K562 (cell line): ENCODE results near the gene APOL3. TPM values are rescaled to one million over a fixed set of nuclear protein-coding genes. Genes with fewer than 3 reads are reported as not detected.
A peak's percentile ranks its signal among the peaks of the same experiment; 100 is the strongest.

ENCODE experiments used
- ADNP ChIP-seq: fragments of 200-800 bp; sonication (Bioruptor generic); IDR thresholded peaks from 2 replicates; pipeline ENCODE4 v1.6.1; 2016; ENCODE audit warnings: missing genetic modification characterization, missing compliant biosample characterization
- ARID3A ChIP-seq: IDR thresholded peaks from 2 replicates; pipeline ENCODE4 v1.6.1; 2012; ENCODE audit warnings: low read depth, low read length, improper control_type of control experiment, borderline replicate concordance
- ATF1 ChIP-seq, 2 experiments: fragments of 450-650 bp in 1 of 2; IDR thresholded peaks; 2 replicates each; pipeline ENCODE4 v1.6.1; 2016; ENCODE audit warnings: missing compliant biosample characterization in 1 of 2, missing genetic modification characterization in 1 of 2
- CLOCK ChIP-seq: fragments of 250-450 bp; sonication (Bioruptor Pico); IDR thresholded peaks from 2 replicates; pipeline ENCODE4 v1.4.0; 2020; ENCODE audit warnings: mild to moderate bottlenecking, moderate library complexity, borderline replicate concordance
- ESRRB ChIP-seq: fragments of 250-450 bp; sonication (Bioruptor Pico); IDR thresholded peaks from 2 replicates; pipeline ENCODE4 v1.5.0; 2020; ENCODE audit warnings: mild to moderate bottlenecking, moderate library complexity, borderline replicate concordance
- FOSL1 ChIP-seq: fragments of 200-800 bp; sonication (Bioruptor generic); conservative IDR thresholded peaks from 2 replicates; pipeline ENCODE4 v1.6.1; 2016; ENCODE audit warnings: missing genetic modification characterization, missing compliant biosample characterization
- HLTF ChIP-seq: fragments of 450-650 bp; IDR thresholded peaks from 2 replicates; pipeline ENCODE4 v1.6.1; 2016
- ILF3 ChIP-seq: fragments of 450-650 bp; IDR thresholded peaks from 2 replicates; pipeline ENCODE4 v1.6.1; 2018; ENCODE audit warnings: antibody characterized with exemption, mild to moderate bottlenecking, moderate library complexity, borderline replicate concordance
- KDM4B ChIP-seq, 2 experiments: fragments of 450-650 bp in 1 of 2; sonication (generic) in 1 of 2; IDR thresholded peaks; 2 replicates each; pipeline ENCODE4 v1.6.1; 2016 to 2017; ENCODE audit warnings: borderline replicate concordance in 2 of 2, antibody characterized with exemption in 1 of 2, low read depth in 1 of 2, mild to moderate bottlenecking in 1 of 2
- MAFG ChIP-seq: fragments of 450-650 bp; conservative IDR thresholded peaks from 2 replicates; pipeline ENCODE4 v1.6.1; 2016; ENCODE audit warnings: missing genetic modification characterization, missing compliant biosample characterization
- NCOA4 ChIP-seq: fragments of 450-650 bp; IDR thresholded peaks from 2 replicates; pipeline ENCODE4 v1.6.1; 2018; ENCODE audit warnings: mild to moderate bottlenecking; ENCODE audit not compliant: partially characterized antibody
- PHB ChIP-seq: fragments of 250-450 bp; sonication (Bioruptor Pico); IDR thresholded peaks from 2 replicates; pipeline ENCODE4 v1.5.0; 2021
- SIRT6 ChIP-seq: IDR thresholded peaks from one replicate; pipeline ENCODE4 v1.6.1; 2012; ENCODE audit warnings: low read depth, mild to moderate bottlenecking, control low read depth, inconsistent platforms, low read length, moderate library complexity
- SMAD1 ChIP-seq: fragments of 150-350 bp; IDR thresholded peaks from 2 replicates; pipeline ENCODE4 v1.6.1; 2014; ENCODE audit warnings: low read length, low read depth; ENCODE audit not compliant: partially characterized antibody
- SNRNP70 ChIP-seq: fragments of 200-400 bp; formaldehyde crosslinking; optimal IDR thresholded peaks from 2 replicates; pipeline ENCODE3; 2017; ENCODE audit warnings: low read depth, low read length
- ZBTB49 ChIP-seq: sonication (generic); formaldehyde crosslinking; IDR thresholded peaks from 2 replicates; pipeline ENCODE4 v1.8.0; 2022; ENCODE audit warnings: missing genetic modification reagents, mild to moderate bottlenecking, borderline replicate concordance
- ZNF146 ChIP-seq: IDR thresholded peaks from one replicate; pipeline ENCODE4 v1.6.1; 2018; ENCODE audit warnings: missing compliant biosample characterization; ENCODE audit not compliant: unreplicated experiment
- ZNF174 ChIP-seq: fragments of 250-450 bp; sonication (Bioruptor Pico); IDR thresholded peaks from 2 replicates; pipeline ENCODE4 v1.4.0; 2020; ENCODE audit warnings: mild to moderate bottlenecking
- ZNF239 ChIP-seq: fragments of 250-450 bp; sonication (Bioruptor Pico); IDR thresholded peaks from 2 replicates; pipeline ENCODE4 v1.4.0; 2020; ENCODE audit warnings: mild to moderate bottlenecking
- ZNF282 ChIP-seq: sonication (generic); formaldehyde crosslinking; IDR thresholded peaks from 2 replicates; pipeline ENCODE4 v1.8.1; 2023; ENCODE audit warnings: missing genetic modification reagents
- ZNF655 ChIP-seq: fragments of 250-450 bp; sonication (Bioruptor Pico); IDR thresholded peaks from 2 replicates; pipeline ENCODE4 v1.5.0; 2021
- polyA plus RNA-seq, 8 experiments: library from polyadenylated mRNA; depleted of rRNA in 4 of 8; stranded (reverse) in 5 of 8; unstranded in 3 of 8; fragments of >200 nt; fragmentation: Nextera tagmentation in 2 of 8; fragmentation: Illumina TruSeq in 1 of 8; extraction: Ambion mirVana in 2 of 8; extraction: Trizol in 1 of 8; gene quantifications; 2 replicates each; pipeline versions ENCODE4 v1.2.1 to v1.2.3, GENCODE V29; 2011 to 2014; ENCODE audit warnings: inconsistent platforms in 1 of 8, missing spikeins in 1 of 8
- total RNA-seq, 7 experiments: library from RNA; depleted of rRNA in 6 of 7; stranded (reverse); fragments of >200 nt in 6 of 7; fragmentation: Illumina TruSeq in 2 of 7; extraction: Trizol in 2 of 7; gene quantifications; 2 replicates each; pipeline versions ENCODE4 v1.2.1 to v1.2.3, GENCODE V29; 2011 to 2021; ENCODE audit warnings: low replicate concordance in 1 of 7

The APOL3 gene
- total and polyA plus RNA-seq, 9 of the 15 experiments (the other 6 are each of a cell fraction or from before 2014, with no cell fraction given) = 0.25 to 1.1 (median 0.56) TPM; not detected in 1

- TF ChIP-seq ZNF655 (CRISPR knock-in tag) (no peak), FOSL1 (no peak), ZNF239 (CRISPR knock-in tag) (no peak), CLOCK (CRISPR knock-in tag) (no peak), SNRNP70 (no peak), ZNF146 (CRISPR knock-in tag) (no peak), PHB (CRISPR knock-in tag) (no peak), MAFG (peak; percentile 56), ZBTB49 (CRISPR knock-in tag) (no peak), ESRRB (no peak), NCOA4 (no peak), SMAD1 (no peak), SIRT6 (no peak), ZNF282 (no peak), KDM4B (IDR thresholded peaks at IDR 0.05; ENCODE audit: borderline replicate concordance in 2 of 2, low read depth in 1 of 2) (no peak), ARID3A (no peak), ILF3 (no peak), HLTF (no peak), ATF1 (CRISPR knock-in tag; IDR thresholded peaks at IDR 0.05) (no peak), ATF1 (tag; IDR thresholded peaks at IDR 0.05) (peak; percentile 25; the same call in 1 of the 2 replicates), ZNF174 (no peak), ADNP (tag) (no peak)
Measured at GRCh38 chr22:36201630-36202319, 41.2 kb upstream of the APOL3 start, which contains the start of gene APOL4 (continued).
